CD4-positive, alpha-beta T cell (primary cell): Measurements from ENCODE around the gene NECAB3. TPM values are rescaled to one million over a fixed set of nuclear protein-coding genes. Genes with fewer than 3 reads are reported as not detected.

Experiments used
- ATAC-seq: fragments of 200-7000 bp; cut with Tn5 transposase; one replicate; pipeline ENCODE4 v1.10.0; 2022; ENCODE audit warnings: mild to moderate bottlenecking; ENCODE audit not compliant: poor library complexity
- CTCF ChIA-PET: fragments of 350-600 bp; sonication (Branson Sonifier 250); formaldehyde crosslinking; loops from one replicate; lab custom pipeline; 2021; ENCODE audit warnings: antibody characterized with exemption, inconsistent platforms; lab: Charles Lee
- POLR2A ChIA-PET: fragments of 350-600 bp; sonication (Branson Sonifier 250); formaldehyde crosslinking; loops from one replicate; lab custom pipeline; 2021; ENCODE audit warnings: antibody characterized with exemption, inconsistent platforms; lab: Charles Lee
- DNase-seq, 14 experiments: peaks; one replicate each; pipeline ENCODE4 v3.0.0-alpha.2; 2013 to 2020; ENCODE audit warnings: mixed read lengths in 2 of 14
- H3K27ac ChIP-seq, 2 donors: one replicate each; pipeline versions ENCODE4 v1.5.1 to v1.7.0; 2013; ENCODE audit warnings: low read length in 2 of 2, low read depth in 1 of 2, mild to moderate bottlenecking in 1 of 2
- H3K27me3 ChIP-seq, 2 experiments: 1 replicate in 1 of 2; 2 replicates in 1 of 2; pipeline versions ENCODE4 v1.6.1 to v1.7.0; 2013; ENCODE audit warnings: low read length in 2 of 2, control low read depth in 1 of 2, mild to moderate bottlenecking in 1 of 2, moderate library complexity in 1 of 2; ENCODE audit not compliant: insufficient read depth in 2 of 2, control insufficient read depth in 1 of 2
- H3K36me3 ChIP-seq: one replicate; pipeline ENCODE4 v1.6.1; 2013; ENCODE audit warnings: low read length, control low read depth; ENCODE audit not compliant: insufficient read depth
- H3K4me1 ChIP-seq: one replicate; pipeline ENCODE4 v1.6.1; 2013; ENCODE audit warnings: low read length, control low read depth; ENCODE audit not compliant: insufficient read depth
- H3K4me3 ChIP-seq: one replicate; pipeline ENCODE4 v1.5.1; 2013; ENCODE audit warnings: mild to moderate bottlenecking, low read length, moderate library complexity
- H3K9me3 ChIP-seq, 2 experiments: 1 replicate in 1 of 2; 2 replicates in 1 of 2; pipeline versions ENCODE4 v1.6.1 to v1.7.0; 2013; ENCODE audit warnings: low read length in 2 of 2, mild to moderate bottlenecking in 2 of 2, control low read depth in 1 of 2, moderate library complexity in 1 of 2; ENCODE audit not compliant: control insufficient read depth in 1 of 2, insufficient read depth in 1 of 2
- H3K27ac Mint-ChIP-seq: one replicate; pipeline ENCODE4 v1.8.0; 2020; ENCODE audit warnings: mixed read lengths
- H3K27me3 Mint-ChIP-seq: one replicate; pipeline ENCODE4 v1.8.0; 2021; ENCODE audit warnings: mixed read lengths
- H3K36me3 Mint-ChIP-seq: one replicate; pipeline ENCODE4 v1.8.0; 2021; ENCODE audit warnings: low read depth, mixed read lengths
- H3K4me1 Mint-ChIP-seq: one replicate; pipeline ENCODE4 v1.8.0; 2021; ENCODE audit warnings: low read depth, mixed read lengths
- H3K4me3 Mint-ChIP-seq: one replicate; pipeline ENCODE4 v1.8.0; 2020; ENCODE audit warnings: mild to moderate bottlenecking, mixed read lengths
- H3K9me3 Mint-ChIP-seq: one replicate; pipeline ENCODE4 v1.8.0; 2020; ENCODE audit warnings: mixed read lengths
- intact Hi-C, 2 experiments: fragments of 100-400 bp; cut with DNase I in 1 of 2; cut with micrococcal nuclease in 1 of 2; formaldehyde crosslinking; loops; one replicate each; pipeline versions ENCODE4 v1.15.1 to v1.9.0; 2023 to 2025; cut with DNase I, micrococcal nuclease
- total RNA-seq, 174 experiments: library from RNA in 2 of 174; stranded (reverse) in 2 of 174; gene quantifications; one replicate each; pipeline ENCODE4 v1.2.3 and lab custom pipeline; 2021 to 2026
- TF ChIP-seq, protein P1 (sequence below): fragments of 200-600 bp; IDR thresholded peaks from one replicate; pipeline ENCODE4 v1.8.0; 2022; ENCODE audit warnings: antibody characterized with exemption, mild to moderate bottlenecking

Gene NECAB3
- total RNA-seq, 2 experiments from 2014 or later = 8.7 to 9.2 TPM

DNA sequence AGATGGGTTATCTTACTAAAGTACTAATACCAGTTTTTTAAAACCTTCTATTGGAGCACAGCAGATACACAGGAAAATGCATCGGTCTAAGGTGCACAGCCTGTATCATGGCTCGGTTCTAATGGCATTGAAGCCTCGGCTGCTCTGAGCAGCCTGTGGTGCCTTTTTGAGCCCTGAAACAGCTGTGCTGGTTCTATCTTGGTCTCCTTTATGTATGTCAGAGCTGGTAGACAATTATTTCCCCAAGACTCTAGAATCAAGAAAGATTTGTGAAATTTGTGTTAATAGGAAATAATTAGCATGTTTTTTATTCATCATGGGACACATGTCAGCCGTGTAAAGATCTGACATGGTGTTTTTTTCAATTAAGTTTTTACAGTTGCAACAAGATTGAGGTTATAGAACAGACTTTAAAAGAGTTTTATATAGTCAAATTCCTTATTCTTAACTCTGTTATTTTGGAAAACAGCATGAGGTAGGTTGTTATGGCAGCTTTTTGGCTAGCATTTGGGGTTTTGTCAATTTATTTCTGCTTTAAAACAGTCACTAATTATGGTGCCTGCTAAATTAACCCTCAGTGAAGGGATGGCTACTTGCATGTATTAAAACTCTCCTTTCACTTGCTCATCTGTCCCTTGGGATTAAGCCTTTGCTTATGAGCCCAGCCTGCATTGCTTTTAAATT is 52.4 kb downstream of the NECAB3 start:
- intact Hi-C loops = no loop called here
- H3K36me3 Mint-ChIP-seq = peaks cover 80% of the 10 kb centered on the region
- H3K27ac ChIP-seq = no peak overlapping the region

DNA sequence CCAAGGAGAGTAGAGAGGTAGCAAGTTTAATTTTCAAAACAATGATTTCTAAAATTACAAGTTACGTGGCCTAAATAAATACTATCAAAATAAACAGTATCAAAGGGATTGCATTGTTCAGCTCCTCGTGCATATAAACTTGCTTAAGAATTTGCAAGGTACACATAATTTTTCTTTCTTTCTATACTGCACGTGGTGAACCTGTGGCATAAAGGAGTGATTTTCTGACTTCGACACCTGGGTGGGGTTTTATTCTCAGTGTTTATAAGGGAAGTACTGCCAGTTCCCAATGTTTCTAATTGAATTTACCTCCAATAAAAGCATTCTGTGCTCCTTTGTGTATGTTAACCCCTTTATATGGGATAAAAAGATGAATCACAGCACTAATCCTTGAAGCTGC is 62.2 kb downstream of the NECAB3 start:
- Mint-ChIP-seq H3K9me3 (no peaks in the 10 kb centered on the region), H3K4me3 (no peak overlapping the region), H3K4me1 (no peaks in the 10 kb centered on the region), H3K27me3 (no peaks in the 10 kb centered on the region), H3K36me3 (peaks cover 85% of the 10 kb centered on the region), H3K27ac (no peak overlapping the region)
- ATAC-seq (no peak), DNase-seq (no peak)
- intact Hi-C loops = no loop called here
- ChIA-PET CTCF (no interaction called here), POLR2A (no interaction called here)
- Histone ChIP-seq H3K27ac (no peak overlapping the region), H3K9me3 (no peaks in the 10 kb centered on the region), H3K4me1 (no peaks in the 10 kb centered on the region), H3K36me3 (peaks cover 56% of the 10 kb centered on the region), H3K27me3 (no peaks in the 10 kb centered on the region), H3K4me3 (no peak overlapping the region)
- TF ChIP-seq, protein P1, sequence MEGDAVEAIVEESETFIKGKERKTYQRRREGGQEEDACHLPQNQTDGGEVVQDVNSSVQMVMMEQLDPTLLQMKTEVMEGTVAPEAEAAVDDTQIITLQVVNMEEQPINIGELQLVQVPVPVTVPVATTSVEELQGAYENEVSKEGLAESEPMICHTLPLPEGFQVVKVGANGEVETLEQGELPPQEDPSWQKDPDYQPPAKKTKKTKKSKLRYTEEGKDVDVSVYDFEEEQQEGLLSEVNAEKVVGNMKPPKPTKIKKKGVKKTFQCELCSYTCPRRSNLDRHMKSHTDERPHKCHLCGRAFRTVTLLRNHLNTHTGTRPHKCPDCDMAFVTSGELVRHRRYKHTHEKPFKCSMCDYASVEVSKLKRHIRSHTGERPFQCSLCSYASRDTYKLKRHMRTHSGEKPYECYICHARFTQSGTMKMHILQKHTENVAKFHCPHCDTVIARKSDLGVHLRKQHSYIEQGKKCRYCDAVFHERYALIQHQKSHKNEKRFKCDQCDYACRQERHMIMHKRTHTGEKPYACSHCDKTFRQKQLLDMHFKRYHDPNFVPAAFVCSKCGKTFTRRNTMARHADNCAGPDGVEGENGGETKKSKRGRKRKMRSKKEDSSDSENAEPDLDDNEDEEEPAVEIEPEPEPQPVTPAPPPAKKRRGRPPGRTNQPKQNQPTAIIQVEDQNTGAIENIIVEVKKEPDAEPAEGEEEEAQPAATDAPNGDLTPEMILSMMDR = no peak

More for the DNA sequence above, 52.4 kb downstream of the NECAB3 start:
- no peak for ATAC-seq
- POLR2A ChIA-PET = no interaction called here
- H3K4me3 Mint-ChIP-seq = no peak overlapping the region
- CTCF ChIA-PET = no interaction called here
- no peak for DNase-seq
- no peak overlapping the region for H3K27ac Mint-ChIP-seq
- H3K27me3 Mint-ChIP-seq = no peaks in the 10 kb centered on the region
- TF ChIP-seq, protein P1 = no peak
- Histone ChIP-seq H3K4me1 (peaks cover 19% of the 10 kb centered on the region), H3K27me3 (no peaks in the 10 kb centered on the region), H3K36me3 (peaks cover 39% of the 10 kb centered on the region), H3K9me3 (no peaks in the 10 kb centered on the region), H3K4me3 (no peak overlapping the region)
- H3K9me3 Mint-ChIP-seq = no peaks in the 10 kb centered on the region
- peaks cover 24% of the 10 kb centered on the region for H3K4me1 Mint-ChIP-seq

DNA sequence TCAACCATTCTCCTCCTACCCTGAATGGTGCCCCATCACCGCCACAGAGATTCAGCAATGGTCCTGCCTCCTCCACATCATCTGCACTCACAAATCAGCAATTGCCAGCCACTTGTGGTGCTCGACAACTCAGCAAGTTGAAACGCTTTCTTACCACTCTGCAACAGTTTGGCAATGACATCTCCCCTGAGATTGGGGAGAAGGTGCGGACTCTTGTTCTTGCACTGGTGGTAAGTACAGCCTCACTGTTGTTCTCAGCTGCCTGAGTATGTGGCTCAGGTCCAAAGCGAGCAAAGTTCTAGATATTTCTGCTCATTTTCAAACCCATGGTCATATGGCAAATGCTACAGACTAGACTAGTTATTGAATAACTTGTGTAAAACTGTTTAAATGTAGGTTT is 63.1 kb downstream of the NECAB3 start:
- Histone ChIP-seq H3K27me3 (no peaks in the 10 kb centered on the region), H3K27ac (no peak overlapping the region), H3K9me3 (no peaks in the 10 kb centered on the region), H3K36me3 (peaks cover 58% of the 10 kb centered on the region), H3K4me3 (no peak overlapping the region), H3K4me1 (no peaks in the 10 kb centered on the region)
- ATAC-seq = no peak
- TF ChIP-seq, protein P1 = no peak
- DNase-seq = no peak
- no peaks in the 10 kb centered on the region for H3K9me3 Mint-ChIP-seq
- intact Hi-C loops = no loop called here
- no peak overlapping the region for H3K27ac Mint-ChIP-seq
- no peaks in the 10 kb centered on the region for H3K4me1 Mint-ChIP-seq
- ChIA-PET POLR2A (no interaction called here), CTCF (no interaction called here)
- peaks cover 88% of the 10 kb centered on the region for H3K36me3 Mint-ChIP-seq
- no peak overlapping the region for H3K4me3 Mint-ChIP-seq
- H3K27me3 Mint-ChIP-seq = no peaks in the 10 kb centered on the region
